ENCODE results near the gene CASZ1. TPM values are rescaled to one million over a fixed set of nuclear protein-coding genes. Genes with fewer than 3 reads are reported as not detected.

CASZ1 gene
- total RNA-seq, 1 experiment from 2014 or later: 27.8 TPM

- Histone ChIP-seq H3K27me3 (ENCODE audit: control insufficient read depth, insufficient read depth, low read length) (no peaks in the 10 kb centered on the region), H3K9me3 (ENCODE audit: control insufficient read depth, insufficient read depth, low read depth, low read length) (no peaks in the 10 kb centered on the region), H3K4me3 (ENCODE audit: low read depth in 2 of 2, low read length in 2 of 2) (no peak overlapping the region), H3K27ac (ENCODE audit: low read length) (no peak overlapping the region), H3K36me3 (ENCODE audit: control insufficient read depth, insufficient read depth, low read length) (no peaks in the 10 kb centered on the region), H3K4me1 (ENCODE audit: control insufficient read depth, insufficient read depth, low read length) (no peaks in the 10 kb centered on the region)
- intact Hi-C loops (cut with micrococcal nuclease; ENCODE audit: unreplicated experiment) (no loop called here), in situ Hi-C loops (cut with HindIII; ENCODE audit: low pct_unique_long_range_greater_than_20kb, low sequenced_read_pairs) (no loop called here)
- BruUV-seq (replicated peaks): no TSS peak
- ChIA-PET POLR2A (no interaction called here), CTCF (no interaction called here)
- no peak for DNase-seq (ENCODE audit: low read depth, low spot score)
- TF ChIP-seq SIN3A (IDR thresholded peaks at IDR 0.05; ENCODE audit: borderline replicate concordance, insufficient read depth, low read depth, low read length) (no peak), REST (IDR thresholded peaks at IDR 0.05; ENCODE audit: insufficient read depth in 1 of 2, low read depth in 2 of 2, low read length in 1 of 2) (no peak), POLR2AphosphoS5 (IDR thresholded peaks at IDR 0.05; ENCODE audit: low read depth, low read length) (no peak), TCF7L2 (IDR thresholded peaks at IDR 0.05; ENCODE audit: low read depth, low read length) (no peak), CTCF (IDR thresholded peaks at IDR 0.05) (no peak)
- no peak; the same call in 1 of the 2 replicates for ATAC-seq
Measured at GRCh38 chr1:10745886-10746455, 50.5 kb downstream of the CASZ1 start.

GRCh38 chr1:10745383-10745782 is 51.1 kb downstream of the CASZ1 start:
- Histone ChIP-seq H3K4me3 (ENCODE audit: low read depth in 2 of 2, low read length in 2 of 2) (no peak overlapping the region), H3K9me3 (ENCODE audit: control insufficient read depth, insufficient read depth, low read depth, low read length) (no peaks in the 10 kb centered on the region), H3K4me1 (ENCODE audit: control insufficient read depth, insufficient read depth, low read length) (no peaks in the 10 kb centered on the region), H3K27me3 (ENCODE audit: control insufficient read depth, insufficient read depth, low read length) (no peaks in the 10 kb centered on the region), H3K27ac (ENCODE audit: low read length) (no peak overlapping the region), H3K36me3 (ENCODE audit: control insufficient read depth, insufficient read depth, low read length) (no peaks in the 10 kb centered on the region)
- ChIA-PET CTCF (no interaction called here), POLR2A (no interaction called here)
- ATAC-seq (no peak), DNase-seq (ENCODE audit: low read depth, low spot score) (no peak)
- no TSS peak for BruUV-seq (replicated peaks)
- TF ChIP-seq SIN3A (IDR thresholded peaks at IDR 0.05; ENCODE audit: borderline replicate concordance, insufficient read depth, low read depth, low read length) (no peak), POLR2AphosphoS5 (IDR thresholded peaks at IDR 0.05; ENCODE audit: low read depth, low read length) (no peak), TCF7L2 (IDR thresholded peaks at IDR 0.05; ENCODE audit: low read depth, low read length) (no peak), REST (IDR thresholded peaks at IDR 0.05; ENCODE audit: insufficient read depth in 1 of 2, low read depth in 2 of 2, low read length in 1 of 2) (no peak), CTCF (IDR thresholded peaks at IDR 0.05) (no peak)
- intact Hi-C loops (cut with micrococcal nuclease; ENCODE audit: unreplicated experiment): no loop called here
- in situ Hi-C loops (cut with HindIII; ENCODE audit: low pct_unique_long_range_greater_than_20kb, low sequenced_read_pairs): no loop called here

All from Panc1 (cell line).